NCI-H187 (cell line): Measurements from ENCODE around the gene ITGB2.

Experiments used
- DNase-seq, 2 experiments: peaks; one replicate each; lab custom pipeline; 2025; lab: John Stamatoyannopoulos, UW

ITGB2 gene

DNA sequence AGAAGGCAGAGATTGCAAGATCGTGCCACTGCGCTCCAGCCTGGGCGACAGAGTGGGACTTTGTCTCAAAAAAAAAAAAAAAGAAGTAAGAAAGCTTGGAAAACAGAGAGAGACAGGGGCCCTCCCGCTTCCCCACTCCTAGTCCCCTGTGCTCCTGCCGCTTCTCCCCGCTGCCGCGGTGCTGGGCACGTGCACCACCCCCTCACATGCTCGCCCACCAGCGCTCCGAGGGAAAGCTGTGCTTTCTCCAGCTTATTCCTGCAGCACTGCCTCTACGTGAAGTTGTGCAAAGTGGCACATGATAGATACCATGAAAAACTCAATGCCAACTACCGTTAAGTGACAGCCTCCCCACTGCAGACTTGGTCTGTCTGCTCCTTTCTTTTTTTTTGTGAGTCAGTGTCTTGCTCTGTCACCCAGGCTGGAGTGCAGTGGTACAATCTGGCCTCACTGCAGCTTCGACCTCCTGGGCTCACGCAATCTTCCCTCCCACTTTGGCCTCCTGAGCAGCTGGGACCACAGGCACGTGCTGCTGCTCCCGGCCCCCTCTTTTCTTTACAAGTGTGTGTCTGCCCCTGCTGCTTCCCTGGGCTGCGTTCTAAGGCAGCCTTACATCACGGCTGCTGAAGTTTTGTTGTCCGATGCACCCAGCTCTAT lies 34.6 kb upstream of the ITGB2 start:
- DNase-seq = no peak

DNA sequence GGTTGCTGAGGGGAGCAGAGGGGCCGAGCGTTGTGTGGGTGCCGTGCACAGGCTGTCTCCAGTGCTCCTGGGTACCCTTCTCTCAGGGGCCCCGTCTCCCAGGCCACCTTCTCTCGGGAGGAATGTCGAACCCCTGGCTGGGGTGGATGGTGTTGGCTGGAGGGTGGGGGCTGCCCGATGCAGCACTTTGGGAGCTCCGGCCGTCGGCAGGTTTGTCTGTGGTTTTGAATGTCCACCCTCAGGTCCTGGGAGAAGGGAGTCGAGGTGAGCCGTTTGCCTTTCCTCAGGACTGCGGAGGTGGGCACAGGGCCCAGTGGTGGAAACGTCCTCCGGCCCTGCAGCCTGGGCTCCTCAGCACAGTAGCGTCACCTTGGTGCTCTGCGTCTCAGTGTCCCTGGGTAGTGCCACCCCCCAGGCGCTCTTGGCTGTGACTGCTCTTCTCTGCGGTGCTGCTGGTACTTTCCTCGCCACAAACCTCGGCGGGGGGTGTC lies 33.6 kb upstream of the ITGB2 start:
- DNase-seq = no peak

DNA sequence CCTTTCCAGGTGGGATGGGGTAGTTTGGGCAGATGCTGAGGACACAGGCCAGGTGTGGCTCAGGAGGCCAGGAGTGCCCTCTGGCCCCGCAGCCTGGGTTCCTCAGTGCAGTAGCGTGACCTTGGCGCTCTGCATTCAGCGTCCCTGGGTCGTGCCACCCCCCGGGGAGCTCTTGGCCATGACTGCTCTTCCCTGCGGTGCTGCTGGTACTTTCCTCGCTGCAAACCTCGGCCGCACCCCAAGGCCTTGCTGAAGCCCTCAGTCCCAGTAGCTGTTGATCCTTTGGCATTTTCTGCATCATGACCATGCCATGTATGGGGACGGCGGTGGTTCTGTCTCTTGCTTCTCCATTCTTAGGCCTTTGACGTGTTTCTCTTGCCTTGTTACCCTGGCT lies 32.9 kb upstream of the ITGB2 start:
- no peak for DNase-seq

DNA sequence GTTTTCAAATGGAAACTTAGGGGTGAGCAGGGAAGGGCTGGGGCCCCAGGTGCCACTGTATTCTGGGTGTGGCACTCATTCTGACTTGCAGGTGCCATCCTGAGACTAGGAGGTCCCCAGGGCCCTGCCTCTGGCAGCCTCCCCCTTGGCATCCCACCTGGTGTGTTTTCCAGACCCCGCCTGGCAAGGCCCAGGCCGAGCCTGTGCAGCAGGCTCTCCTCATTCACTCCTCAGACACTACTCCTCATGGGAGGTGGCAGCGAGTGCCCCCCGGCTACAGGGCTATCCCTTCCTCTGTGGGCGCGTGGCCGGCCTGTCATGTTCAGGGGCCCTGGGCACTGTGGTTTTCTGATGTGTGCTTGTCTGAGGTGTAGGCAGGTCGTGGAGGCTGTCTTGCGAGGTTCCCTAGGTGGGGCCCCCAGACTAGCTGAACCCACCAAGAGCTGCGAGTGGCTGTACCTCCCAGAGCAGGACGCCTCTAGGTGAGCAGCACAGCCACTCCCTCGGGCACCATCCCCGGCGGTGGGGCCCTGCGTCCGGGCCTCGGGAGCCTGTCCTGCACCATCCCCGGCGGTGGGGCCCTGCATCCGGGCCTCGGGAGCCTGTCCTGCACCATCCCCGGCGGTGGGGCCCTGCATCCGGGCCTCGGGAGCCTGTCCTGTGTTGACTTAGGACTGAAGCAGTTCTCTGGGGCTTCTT lies 32.4 kb upstream of the ITGB2 start:
- DNase-seq = no peak

DNA sequence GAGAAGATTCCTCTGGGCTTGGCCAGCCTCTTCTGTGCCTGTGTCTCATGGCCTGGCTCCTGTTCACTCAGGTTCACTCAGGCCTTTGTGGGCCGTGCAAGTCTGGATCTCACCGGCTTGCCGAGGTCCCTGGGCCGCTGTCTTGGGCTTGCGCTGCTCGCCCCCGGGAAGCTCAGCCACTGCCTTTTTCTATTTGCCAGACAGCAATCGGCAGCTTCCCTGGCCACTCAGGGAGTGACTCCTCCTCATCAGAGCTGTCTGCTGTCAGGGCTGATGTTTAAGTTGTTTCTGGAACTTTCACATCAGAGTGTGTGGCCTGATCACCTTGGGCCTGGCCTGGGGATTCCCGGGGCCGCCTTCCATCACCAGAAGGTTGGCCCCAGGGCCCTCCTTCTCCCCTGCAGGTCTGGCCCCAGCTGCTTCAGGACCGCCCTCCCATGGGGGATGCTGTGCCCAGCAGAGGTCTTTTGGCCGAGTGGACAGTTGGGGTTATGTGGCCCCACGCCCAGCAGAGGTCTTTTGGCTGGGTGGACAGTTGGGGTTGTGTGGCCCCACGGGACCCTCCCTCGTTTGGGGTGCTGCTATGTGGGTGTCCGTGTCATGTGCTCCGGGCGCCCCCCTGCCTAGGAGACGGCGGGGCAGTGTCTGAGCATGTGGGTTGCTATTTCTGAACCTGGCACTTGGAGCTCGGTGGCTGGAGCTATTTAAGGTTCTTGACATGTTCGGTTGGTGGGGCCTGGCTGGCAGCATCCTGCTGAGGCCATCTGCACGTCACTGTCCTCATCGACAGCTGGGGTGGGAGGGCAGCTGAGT lies 31.6 kb upstream of the ITGB2 start:
- no peak for DNase-seq

GRCh38 chr21:44951186-44951915 lies 30.7 kb upstream of the ITGB2 start:
- no peak for DNase-seq

GRCh38 chr21:44950351-44950750 lies 29.7 kb upstream of the ITGB2 start:
- no peak for DNase-seq

DNA sequence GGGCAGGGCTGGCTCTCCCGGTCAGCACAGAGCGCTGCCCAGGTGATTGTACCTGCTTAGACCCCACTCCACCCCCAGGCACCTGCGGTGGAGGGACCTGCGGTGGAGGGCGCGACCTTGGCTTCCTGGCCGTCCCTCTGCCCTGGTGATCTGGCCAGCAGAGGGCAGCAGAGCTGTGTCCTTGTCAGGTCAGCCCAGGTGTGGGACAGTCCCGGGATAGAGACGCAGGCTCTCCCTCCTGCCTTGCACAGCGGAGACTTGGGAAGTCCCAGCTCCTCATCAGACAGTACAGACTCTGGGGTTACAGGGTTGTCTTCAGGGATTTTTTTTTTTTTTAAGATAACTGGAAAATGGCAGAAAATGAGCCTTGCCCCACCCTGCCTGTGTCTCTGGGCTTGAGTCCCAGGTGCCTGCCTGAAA lies 29.1 kb upstream of the ITGB2 start:
- peak; percentile 2 to 59 for DNase-seq

DNA sequence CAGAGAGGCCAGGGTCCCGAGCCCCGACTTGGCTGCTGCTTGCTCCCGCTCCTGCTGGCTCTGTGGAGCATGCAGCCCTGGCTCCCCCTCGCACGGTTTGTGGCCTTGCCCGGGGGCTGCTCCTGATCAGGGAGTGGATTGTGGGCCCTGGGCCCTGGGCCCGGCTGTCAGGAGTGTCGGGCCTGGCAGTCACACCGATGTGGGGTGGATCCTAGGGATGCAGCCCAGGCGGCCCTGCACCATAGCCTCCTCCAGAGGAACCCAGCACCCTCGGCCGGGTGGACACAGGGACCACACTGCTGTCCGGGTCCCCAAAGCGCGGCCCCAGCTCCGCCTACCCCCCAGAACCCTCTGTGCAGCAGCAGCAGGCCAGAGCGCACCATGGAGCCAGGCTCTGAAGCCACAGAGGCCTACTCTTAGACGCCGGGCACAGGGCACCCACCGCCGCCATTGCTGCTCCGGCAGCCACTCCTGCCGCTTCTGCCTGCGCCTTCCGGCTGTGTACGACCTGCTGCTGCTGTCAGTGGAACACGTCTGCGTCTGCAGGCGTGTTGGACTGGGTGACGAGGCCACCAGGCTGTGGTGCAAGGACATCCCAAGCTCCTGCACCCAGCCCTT lies 28.6 kb upstream of the ITGB2 start:
- DNase-seq = no peak

DNA sequence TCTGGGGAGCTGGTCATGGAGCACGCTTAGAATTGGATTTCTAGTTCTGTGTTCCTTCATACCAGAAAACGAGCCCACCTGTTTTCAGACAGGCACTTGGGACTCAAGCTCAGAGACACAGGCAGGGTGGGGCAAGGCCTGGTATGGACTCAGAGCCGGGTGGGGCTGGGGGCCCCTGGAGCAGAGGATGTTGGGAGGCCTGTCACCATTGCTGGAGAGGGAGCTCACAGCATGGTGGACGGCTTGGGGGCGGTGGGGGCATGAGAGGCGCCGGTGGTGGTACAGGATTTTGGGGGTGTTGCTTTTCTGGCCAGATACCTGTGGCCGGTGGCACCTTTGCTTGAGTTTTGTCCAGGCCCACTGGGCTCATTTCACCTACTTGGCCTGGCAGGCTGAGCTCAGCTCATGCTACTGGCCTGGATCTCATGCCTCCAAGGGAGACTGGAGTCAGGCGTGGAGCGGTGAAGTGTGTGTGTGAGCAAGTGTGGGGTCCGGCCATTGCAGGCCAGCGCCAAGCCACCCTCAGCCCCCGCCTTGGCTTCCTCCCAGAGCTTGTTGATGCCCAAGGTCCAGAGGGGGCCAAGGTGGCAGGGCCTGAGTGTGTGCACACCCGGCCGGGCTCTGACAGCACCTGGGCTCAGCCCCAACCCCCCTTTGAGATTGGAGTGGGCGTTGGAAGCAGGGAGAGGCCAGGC lies 27.9 kb upstream of the ITGB2 start:
- no peak for DNase-seq

DNA sequence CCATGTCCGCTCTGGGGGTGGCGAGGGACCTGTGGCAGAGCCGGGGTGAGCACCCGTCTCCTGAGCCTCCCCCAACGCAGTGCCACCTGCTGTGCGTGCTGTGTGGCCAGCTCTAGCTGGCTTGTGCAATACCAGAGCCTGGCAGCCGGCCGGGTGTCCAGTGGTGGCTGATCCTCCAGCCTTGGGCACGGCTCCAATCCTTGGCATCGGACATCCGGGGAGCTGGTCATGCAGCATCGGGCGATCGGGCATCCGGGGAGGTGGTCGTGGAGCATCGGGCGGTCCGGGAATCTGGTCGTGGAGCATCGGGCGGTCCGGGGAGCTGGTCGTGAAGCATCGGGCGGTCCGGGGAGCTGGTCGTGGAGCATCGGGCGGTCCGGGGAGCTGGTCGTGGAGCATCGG lies 27.2 kb upstream of the ITGB2 start:
- DNase-seq = no peak

GRCh38 chr21:44947111-44947929 lies 26.6 kb upstream of the ITGB2 start:
- DNase-seq = no peak

DNA sequence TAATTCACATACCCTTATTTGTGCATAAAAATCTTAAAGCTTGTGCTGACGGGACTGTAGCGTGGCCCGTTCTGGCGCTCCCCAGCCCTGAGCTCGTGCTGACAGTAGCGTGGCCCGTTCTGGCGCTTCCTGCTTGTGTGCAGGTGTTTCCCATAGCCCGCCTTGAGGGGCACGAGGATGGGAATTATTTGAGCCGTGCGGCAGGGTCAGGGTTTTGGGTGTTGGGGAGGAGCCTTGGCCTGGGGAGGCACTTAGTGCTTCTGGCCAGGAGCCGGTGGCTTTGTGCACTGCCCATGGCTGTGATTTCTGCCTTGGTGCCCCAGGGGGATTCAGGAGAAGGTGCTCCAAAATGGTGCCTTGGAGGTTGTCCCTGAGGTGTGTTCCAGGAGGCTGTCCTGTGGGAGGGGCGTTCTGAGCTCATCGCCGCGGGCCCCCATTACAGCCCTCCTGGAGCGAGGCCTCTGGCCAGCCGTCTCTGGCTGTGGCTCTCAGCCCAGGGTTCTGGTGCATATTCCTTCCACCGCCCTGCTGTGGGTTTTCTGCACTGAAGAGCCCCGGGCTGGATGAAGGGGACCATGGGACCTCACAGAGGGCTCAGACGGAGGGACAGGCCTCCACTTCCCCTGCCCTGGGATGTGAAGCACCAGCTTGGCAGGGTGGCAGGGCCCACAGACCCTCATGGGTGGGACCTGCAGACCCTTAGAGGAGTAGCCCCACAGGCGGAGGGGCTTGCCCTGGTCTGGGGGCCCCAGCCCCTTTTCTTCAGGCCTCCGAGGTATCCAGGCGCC lies 25.7 kb upstream of the ITGB2 start:
- DNase-seq = no peak

GRCh38 chr21:44944596-44944995 lies 23.9 kb upstream of the ITGB2 start:
- no peak for DNase-seq

- no peak for DNase-seq
Measured at GRCh38 chr21:44943686-44944550, 23.2 kb upstream of the ITGB2 start.

- DNase-seq = no peak
Measured at GRCh38 chr21:44943005-44943685, 22.4 kb upstream of the ITGB2 start.

DNA sequence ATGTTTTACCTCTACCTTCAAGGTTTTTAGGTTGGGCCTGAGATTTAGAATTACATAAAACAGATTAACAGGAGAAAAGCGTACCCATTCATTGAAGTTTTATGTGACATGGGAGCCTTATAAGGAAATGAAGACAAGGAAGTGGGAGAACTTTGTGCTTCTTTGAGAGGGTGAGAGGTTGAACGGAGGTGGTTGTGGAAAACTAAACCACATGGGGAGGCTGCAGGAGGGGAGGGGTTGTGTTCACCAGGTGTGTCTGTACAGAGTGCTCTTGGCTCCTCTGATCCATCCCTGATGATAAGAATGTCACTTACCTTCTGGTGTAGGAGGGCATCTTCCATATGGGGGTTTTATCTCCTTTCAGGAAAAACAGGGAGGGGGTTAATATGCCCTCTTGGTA lies 21.9 kb upstream of the ITGB2 start:
- DNase-seq = no peak

DNA sequence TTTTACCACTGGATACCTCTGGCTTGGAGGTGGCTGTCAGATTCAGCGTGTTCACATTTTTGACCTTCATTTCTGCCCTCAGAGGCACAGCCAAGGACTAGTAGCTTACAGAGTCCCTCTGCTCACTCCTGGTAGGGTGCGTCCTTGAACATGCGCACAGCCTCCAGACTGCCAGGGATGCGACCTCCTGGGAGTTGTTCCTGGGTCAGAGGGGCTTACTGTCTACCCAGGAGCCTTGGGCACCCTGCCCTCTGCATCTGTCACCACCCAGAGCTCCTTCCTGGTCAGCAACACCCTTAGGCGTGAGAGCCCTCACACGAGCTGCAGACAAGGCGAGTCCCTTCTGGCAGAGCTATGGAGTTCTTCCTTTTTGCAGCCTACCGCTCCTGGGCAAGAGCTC lies 20.9 kb upstream of the ITGB2 start:
- DNase-seq = no peak
